HEK293 (cell line): ENCODE measurements around the gene HRK.

ENCODE experiments used
- EGR2 ChIP-seq: fragments of 450-650 bp; formaldehyde crosslinking; IDR thresholded peaks from 2 replicates; pipeline ENCODE4 v1.5.1; 2016; ENCODE audit warnings: low read depth, missing biosample characterization, missing genetic modification characterization
- GLIS1 ChIP-seq: fragments of 450-650 bp; formaldehyde crosslinking; IDR thresholded peaks from 2 replicates; pipeline ENCODE4 v1.5.1; 2016; ENCODE audit warnings: missing biosample characterization, missing genetic modification characterization
- GLIS2 ChIP-seq: fragments of 450-650 bp; formaldehyde crosslinking; IDR thresholded peaks from 2 replicates; pipeline ENCODE4 v1.5.1; 2016; ENCODE audit warnings: missing biosample characterization, missing genetic modification characterization
- IKZF3 ChIP-seq: fragments of 450-650 bp; IDR thresholded peaks from 2 replicates; pipeline ENCODE4 v1.5.0; 2018; ENCODE audit warnings: missing biosample characterization, mild to moderate bottlenecking, missing genetic modification characterization, moderate library complexity
- OSR2 ChIP-seq: fragments of 450-650 bp; formaldehyde crosslinking; IDR thresholded peaks from 2 replicates; pipeline ENCODE4 v1.5.1; 2016; ENCODE audit warnings: missing biosample characterization, missing genetic modification characterization
- PRDM1 ChIP-seq: fragments of 450-650 bp; formaldehyde crosslinking; IDR thresholded peaks from 2 replicates; pipeline ENCODE4; 2016; ENCODE audit warnings: missing biosample characterization, missing genetic modification characterization
- SP7 ChIP-seq: fragments of 450-650 bp; formaldehyde crosslinking; IDR thresholded peaks from 2 replicates; pipeline ENCODE4 v1.5.1; 2016; ENCODE audit warnings: missing biosample characterization, missing genetic modification characterization
- WT1 ChIP-seq: fragments of 450-650 bp; formaldehyde crosslinking; IDR thresholded peaks from 2 replicates; pipeline ENCODE4 v1.5.1; 2016; ENCODE audit warnings: missing biosample characterization, missing genetic modification characterization
- YY1 ChIP-seq: fragments of 450-650 bp; formaldehyde crosslinking; IDR thresholded peaks from 2 replicates; pipeline ENCODE4 v1.5.1; 2018; ENCODE audit warnings: missing biosample characterization, missing genetic modification characterization
- ZBTB1 ChIP-seq: fragments of 450-650 bp; formaldehyde crosslinking; IDR thresholded peaks from 2 replicates; pipeline ENCODE4 v1.5.1; 2016; ENCODE audit warnings: missing biosample characterization, missing genetic modification characterization
- ZBTB48 ChIP-seq: fragments of 450-650 bp; formaldehyde crosslinking; IDR thresholded peaks from 2 replicates; pipeline ENCODE4 v1.5.1; 2016; ENCODE audit warnings: missing biosample characterization, missing genetic modification characterization
- ZNF112 ChIP-seq: fragments of 450-650 bp; formaldehyde crosslinking; IDR thresholded peaks from 2 replicates; pipeline ENCODE4 v1.5.0; 2017; ENCODE audit warnings: missing biosample characterization, missing genetic modification characterization
- ZNF133 ChIP-seq: fragments of 450-650 bp; formaldehyde crosslinking; IDR thresholded peaks from 2 replicates; pipeline ENCODE4 v1.5.1; 2016; ENCODE audit warnings: missing biosample characterization, missing genetic modification characterization
- ZNF140 ChIP-seq: fragments of 450-650 bp; formaldehyde crosslinking; IDR thresholded peaks from 2 replicates; pipeline ENCODE4 v1.5.1; 2016; ENCODE audit warnings: missing biosample characterization, missing genetic modification characterization
- ZNF184 ChIP-seq: fragments of 450-650 bp; IDR thresholded peaks from 2 replicates; pipeline ENCODE4 v1.5.1; 2018; ENCODE audit warnings: missing biosample characterization, mild to moderate bottlenecking, missing genetic modification characterization
- ZNF221 ChIP-seq: fragments of 450-650 bp; formaldehyde crosslinking; IDR thresholded peaks from 2 replicates; pipeline ENCODE4 v1.5.1; 2017; ENCODE audit warnings: missing biosample characterization, missing genetic modification characterization, borderline replicate concordance
- ZNF23 ChIP-seq: fragments of 450-650 bp; formaldehyde crosslinking; IDR thresholded peaks from 2 replicates; pipeline ENCODE4 v1.5.1; 2016; ENCODE audit warnings: missing biosample characterization, missing genetic modification characterization, borderline replicate concordance
- ZNF24 ChIP-seq: fragments of 450-650 bp; formaldehyde crosslinking; IDR thresholded peaks from 2 replicates; pipeline ENCODE4 v1.5.1; 2016; ENCODE audit warnings: missing biosample characterization, missing genetic modification characterization
- ZNF324 ChIP-seq: fragments of 450-650 bp; formaldehyde crosslinking; IDR thresholded peaks from 2 replicates; pipeline ENCODE4 v1.5.1; 2016; ENCODE audit warnings: missing biosample characterization, missing genetic modification characterization
- ZNF335 ChIP-seq: fragments of 450-650 bp; formaldehyde crosslinking; conservative IDR thresholded peaks from 2 replicates; pipeline ENCODE4 v1.5.1; 2016; ENCODE audit warnings: missing biosample characterization, missing genetic modification characterization
- ZNF350 ChIP-seq: fragments of 450-650 bp; formaldehyde crosslinking; IDR thresholded peaks from 2 replicates; pipeline ENCODE4 v1.5.0; 2017; ENCODE audit warnings: missing biosample characterization, mild to moderate bottlenecking, missing genetic modification characterization
- ZNF433 ChIP-seq: fragments of 450-650 bp; formaldehyde crosslinking; IDR thresholded peaks from 2 replicates; pipeline ENCODE4 v1.5.1; 2016; ENCODE audit warnings: missing biosample characterization, missing genetic modification characterization, low read depth
- ZNF501 ChIP-seq: fragments of 450-650 bp; formaldehyde crosslinking; IDR thresholded peaks from 2 replicates; pipeline ENCODE4 v1.5.1; 2016; ENCODE audit warnings: missing biosample characterization, missing genetic modification characterization
- ZNF549 ChIP-seq: fragments of 450-650 bp; IDR thresholded peaks from 2 replicates; pipeline ENCODE4 v1.5.1; 2018; ENCODE audit warnings: missing biosample characterization, missing genetic modification characterization, mild to moderate bottlenecking, inconsistent platforms, moderate library complexity
- ZNF558 ChIP-seq: fragments of 450-650 bp; formaldehyde crosslinking; IDR thresholded peaks from 2 replicates; pipeline ENCODE4 v1.5.1; 2016; ENCODE audit warnings: missing biosample characterization, missing genetic modification characterization
- ZNF561 ChIP-seq: fragments of 450-650 bp; IDR thresholded peaks from 2 replicates; pipeline ENCODE4 v1.5.1; 2018; ENCODE audit warnings: missing biosample characterization, missing genetic modification characterization, borderline replicate concordance
- ZNF596 ChIP-seq: fragments of 450-650 bp; IDR thresholded peaks from 2 replicates; pipeline ENCODE4 v1.5.0; 2018; ENCODE audit warnings: missing biosample characterization, mild to moderate bottlenecking, missing genetic modification characterization, moderate library complexity
- ZNF610 ChIP-seq: fragments of 450-650 bp; formaldehyde crosslinking; IDR thresholded peaks from 2 replicates; pipeline ENCODE4 v1.5.1; 2016; ENCODE audit warnings: missing biosample characterization, missing genetic modification characterization, borderline replicate concordance
- ZNF623 ChIP-seq: fragments of 450-650 bp; formaldehyde crosslinking; IDR thresholded peaks from 2 replicates; pipeline ENCODE4 v1.5.1; 2016; ENCODE audit warnings: missing biosample characterization, missing genetic modification characterization
- ZNF629 ChIP-seq: fragments of 450-650 bp; formaldehyde crosslinking; IDR thresholded peaks from 2 replicates; pipeline ENCODE4 v1.5.1; 2017; ENCODE audit warnings: missing biosample characterization, missing genetic modification characterization
- ZNF76 ChIP-seq: fragments of 450-650 bp; formaldehyde crosslinking; IDR thresholded peaks from 2 replicates; pipeline ENCODE4; 2016; ENCODE audit warnings: low read depth, missing biosample characterization, missing genetic modification characterization, borderline replicate concordance
- ZNF768 ChIP-seq: fragments of 450-650 bp; formaldehyde crosslinking; IDR thresholded peaks from 2 replicates; pipeline ENCODE4 v1.5.1; 2018; ENCODE audit warnings: missing biosample characterization, mild to moderate bottlenecking, missing genetic modification characterization
- ZNF777 ChIP-seq: fragments of 450-650 bp; formaldehyde crosslinking; IDR thresholded peaks from 2 replicates; pipeline ENCODE4 v1.5.1; 2017; ENCODE audit warnings: missing biosample characterization, missing genetic modification characterization, borderline replicate concordance
- ZSCAN16 ChIP-seq: fragments of 450-650 bp; formaldehyde crosslinking; IDR thresholded peaks from 2 replicates; pipeline ENCODE4 v1.5.1; 2016; ENCODE audit warnings: missing biosample characterization, missing genetic modification characterization
- ZXDB ChIP-seq: fragments of 450-650 bp; formaldehyde crosslinking; IDR thresholded peaks from 2 replicates; pipeline ENCODE4 v1.5.1; 2016; ENCODE audit warnings: missing biosample characterization, missing genetic modification characterization
- TF ChIP-seq, protein P1 (sequence below): sonication (generic); formaldehyde crosslinking; IDR thresholded peaks from 2 replicates; pipeline ENCODE4 v1.8.1; 2022; ENCODE audit warnings: mild to moderate bottlenecking, moderate library complexity, missing genetic modification reagents
- TF ChIP-seq, protein P2 (sequence below): fragments of 450-650 bp; formaldehyde crosslinking; IDR thresholded peaks from 2 replicates; pipeline ENCODE4 v1.5.1; 2016; ENCODE audit warnings: missing biosample characterization, missing genetic modification characterization
- TF ChIP-seq, protein P3 (sequence below): fragments of 450-650 bp; formaldehyde crosslinking; IDR thresholded peaks from 2 replicates; pipeline ENCODE4 v1.5.1; 2016; ENCODE audit warnings: missing biosample characterization, missing genetic modification characterization

Gene HRK

DNA sequence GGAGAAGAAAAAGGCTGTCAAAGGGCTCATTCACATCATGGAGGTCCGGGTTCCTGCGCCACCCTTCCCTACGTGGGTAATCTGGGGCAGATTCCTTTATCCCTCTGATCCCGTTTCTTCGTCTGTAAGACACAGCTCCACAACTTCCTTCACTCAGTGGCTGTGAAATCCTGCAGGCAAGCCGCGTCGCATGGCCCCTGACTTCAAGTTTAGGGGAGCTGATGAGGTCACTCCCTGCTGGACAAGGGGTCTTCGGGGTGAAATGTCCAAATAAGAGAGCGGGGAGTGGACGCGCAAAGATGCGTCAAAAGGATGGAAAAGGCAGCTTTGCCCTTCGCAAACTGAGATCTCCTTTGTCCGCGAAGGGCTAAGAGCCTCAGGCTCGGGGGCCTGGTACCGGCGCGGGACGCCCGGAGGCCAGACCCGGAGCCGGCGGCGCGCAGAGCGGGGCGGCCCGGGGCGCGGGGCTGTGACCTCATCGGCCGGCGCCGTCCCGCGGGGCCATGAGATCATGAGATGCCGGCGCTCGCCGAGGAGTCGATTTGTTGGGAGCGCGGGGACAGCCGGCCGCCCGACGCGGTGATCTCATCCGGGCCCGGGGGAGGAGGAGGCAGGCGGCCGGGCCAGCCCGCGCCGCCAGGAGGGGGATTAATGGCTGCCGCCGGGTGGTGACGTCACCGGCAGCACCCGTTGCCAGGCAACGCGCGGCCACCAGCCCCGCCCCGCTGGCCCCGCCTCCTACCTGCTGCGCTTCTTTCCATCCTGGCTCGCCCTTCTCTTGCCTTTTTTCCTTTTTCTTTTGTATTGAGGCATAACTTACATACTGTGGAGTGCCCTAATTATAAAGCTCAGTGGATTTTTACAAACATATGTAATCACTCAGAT, 62.1 kb downstream of the HRK start (continued):
- TF ChIP-seq ZNF24 (tag by site-specific recombination) (peak; percentile 31; the same call in 1 of the 2 replicates), EGR2 (tag by site-specific recombination) (peak; percentile 39; the same call in 1 of the 2 replicates), ZNF335 (tag by site-specific recombination) (peak; percentile 83), SP7 (peak; percentile 90), ZNF777 (tag by site-specific recombination) (no peak), YY1 (tag by site-specific recombination) (peak; percentile 87), WT1 (tag by site-specific recombination) (peak; percentile 37; the same call in 1 of the 2 replicates), ZNF623 (tag by site-specific recombination) (no peak), ZNF140 (tag by site-specific recombination) (no peak), ZNF350 (tag by site-specific recombination) (no peak), ZNF76 (tag by site-specific recombination) (peak; percentile 54; the same call in 1 of the 2 replicates), PRDM1 (tag by site-specific recombination) (no peak), GLIS1 (tag by site-specific recombination) (peak; percentile 86), ZNF561 (tag by site-specific recombination) (peak; percentile 81), IKZF3 (tag by site-specific recombination) (peak; percentile 94), OSR2 (tag by site-specific recombination) (peak; percentile 42; the same call in 1 of the 2 replicates), ZBTB48 (tag by site-specific recombination) (peak; percentile 84), ZNF184 (tag by site-specific recombination) (peak; percentile 88), ZNF112 (tag by site-specific recombination) (no peak), ZNF133 (no peak), ZXDB (tag by site-specific recombination) (peak; percentile 41; the same call in 1 of the 2 replicates), ZNF558 (tag by site-specific recombination) (no peak), ZNF501 (peak; percentile 28; the same call in 1 of the 2 replicates), ZSCAN16 (tag by site-specific recombination) (no peak), ZNF610 (peak; percentile 53; the same call in 1 of the 2 replicates), ZBTB1 (tag by site-specific recombination) (0 out of 2 replicates have a peak, but pooled peaks have one; percentile 21), ZNF768 (tag by site-specific recombination) (no peak), ZNF433 (tag by site-specific recombination) (no peak), ZNF23 (no peak), GLIS2 (tag by site-specific recombination) (peak; percentile 69; the same call in 1 of the 2 replicates), ZNF324 (tag by site-specific recombination) (peak; percentile 60; the same call in 1 of the 2 replicates), ZNF221 (tag by site-specific recombination) (0 out of 2 replicates have a peak, but pooled peaks have one; percentile 63), ZNF629 (peak; percentile 96), ZNF596 (peak; percentile 65; the same call in 1 of the 2 replicates), ZNF549 (tag by site-specific recombination) (peak; percentile 79)
- TF ChIP-seq, protein P1, sequence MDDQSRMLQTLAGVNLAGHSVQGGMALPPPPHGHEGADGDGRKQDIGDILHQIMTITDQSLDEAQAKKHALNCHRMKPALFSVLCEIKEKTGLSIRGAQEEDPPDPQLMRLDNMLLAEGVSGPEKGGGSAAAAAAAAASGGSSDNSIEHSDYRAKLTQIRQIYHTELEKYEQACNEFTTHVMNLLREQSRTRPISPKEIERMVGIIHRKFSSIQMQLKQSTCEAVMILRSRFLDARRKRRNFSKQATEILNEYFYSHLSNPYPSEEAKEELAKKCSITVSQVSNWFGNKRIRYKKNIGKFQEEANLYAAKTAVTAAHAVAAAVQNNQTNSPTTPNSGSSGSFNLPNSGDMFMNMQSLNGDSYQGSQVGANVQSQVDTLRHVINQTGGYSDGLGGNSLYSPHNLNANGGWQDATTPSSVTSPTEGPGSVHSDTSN (CRISPR knock-in tag) = peak; percentile 45; the same call in 1 of the 2 replicates
- TF ChIP-seq, protein P2, sequence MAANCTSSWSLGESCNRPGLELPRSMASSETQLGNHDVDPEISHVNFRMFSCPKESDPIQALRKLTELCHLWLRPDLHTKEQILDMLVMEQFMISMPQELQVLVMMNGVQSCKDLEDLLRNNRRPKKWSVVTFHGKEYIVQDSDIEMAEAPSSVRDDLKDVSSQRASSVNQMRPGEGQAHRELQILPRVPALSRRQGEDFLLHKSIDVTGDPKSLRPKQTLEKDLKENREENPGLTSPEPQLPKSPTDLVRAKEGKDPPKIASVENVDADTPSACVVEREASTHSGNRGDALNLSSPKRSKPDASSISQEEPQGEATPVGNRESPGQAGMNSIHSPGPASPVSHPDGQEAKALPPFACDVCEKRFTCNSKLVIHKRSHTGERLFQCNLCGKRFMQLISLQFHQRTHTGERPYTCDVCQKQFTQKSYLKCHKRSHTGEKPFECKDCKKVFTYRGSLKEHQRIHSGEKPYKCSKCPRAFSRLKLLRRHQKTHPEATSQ (tag by site-specific recombination) = 0 out of 2 replicates have a peak, but pooled peaks have one; percentile 35
- TF ChIP-seq, protein P3, sequence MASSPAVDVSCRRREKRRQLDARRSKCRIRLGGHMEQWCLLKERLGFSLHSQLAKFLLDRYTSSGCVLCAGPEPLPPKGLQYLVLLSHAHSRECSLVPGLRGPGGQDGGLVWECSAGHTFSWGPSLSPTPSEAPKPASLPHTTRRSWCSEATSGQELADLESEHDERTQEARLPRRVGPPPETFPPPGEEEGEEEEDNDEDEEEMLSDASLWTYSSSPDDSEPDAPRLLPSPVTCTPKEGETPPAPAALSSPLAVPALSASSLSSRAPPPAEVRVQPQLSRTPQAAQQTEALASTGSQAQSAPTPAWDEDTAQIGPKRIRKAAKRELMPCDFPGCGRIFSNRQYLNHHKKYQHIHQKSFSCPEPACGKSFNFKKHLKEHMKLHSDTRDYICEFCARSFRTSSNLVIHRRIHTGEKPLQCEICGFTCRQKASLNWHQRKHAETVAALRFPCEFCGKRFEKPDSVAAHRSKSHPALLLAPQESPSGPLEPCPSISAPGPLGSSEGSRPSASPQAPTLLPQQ (tag by site-specific recombination) = peak; percentile 71; the same call in 1 of the 2 replicates
